ENCODE data around the gene RAI14.

RAI14 gene

GRCh38 chr5:34648039-34648839 is 7.9 kb upstream of the RAI14 start:
- DNase-seq (ENCODE audit: low read depth in 2 of 2) = no peak

- DNase-seq (ENCODE audit: low read depth in 2 of 2) = no peak
These were observed 7.3 kb upstream of the RAI14 start for GRCh38 chr5:34648840-34649158.

- DNase-seq (ENCODE audit: low read depth in 2 of 2) = no peak
These were observed 4.3 kb upstream of the RAI14 start for GRCh38 chr5:34651791-34652190.

GRCh38 chr5:34652466-34652865 is 3.7 kb upstream of the RAI14 start:
- no peak for DNase-seq (ENCODE audit: low read depth in 2 of 2)

GRCh38 chr5:34652914-34653313 is 3.2 kb upstream of the RAI14 start:
- no peak for DNase-seq (ENCODE audit: low read depth in 2 of 2)

GRCh38 chr5:34653708-34654107 is 2.4 kb upstream of the RAI14 start:
- no peak for DNase-seq (ENCODE audit: low read depth in 2 of 2)

GRCh38 chr5:34655354-34655991 is 655 bp upstream of the RAI14 start:
- no peak for DNase-seq (ENCODE audit: low read depth in 2 of 2)

- DNase-seq (ENCODE audit: low read depth in 2 of 2) = no peak
These were observed 659 bp downstream of the RAI14 start for GRCh38 chr5:34656700-34657273.

GRCh38 chr5:34657274-34657921 is 1.3 kb downstream of the RAI14 start:
- DNase-seq (ENCODE audit: low read depth in 2 of 2) = no peak

- no peak for DNase-seq (ENCODE audit: low read depth in 2 of 2)
These were observed 1.9 kb downstream of the RAI14 start for GRCh38 chr5:34657988-34658387.

GRCh38 chr5:34659168-34659567 is 3.0 kb downstream of the RAI14 start:
- DNase-seq (ENCODE audit: low read depth in 2 of 2) = no peak

- no peak for DNase-seq (ENCODE audit: low read depth in 2 of 2)
These were observed 4.3 kb downstream of the RAI14 start for GRCh38 chr5:34660444-34660843.

- DNase-seq (ENCODE audit: low read depth in 2 of 2) = no peak
These were observed 7.8 kb downstream of the RAI14 start for GRCh38 chr5:34663771-34664496.

- DNase-seq (ENCODE audit: low read depth in 2 of 2) = no peak
These were observed 10.4 kb downstream of the RAI14 start for GRCh38 chr5:34666392-34667080.

GRCh38 chr5:34667705-34668104 is 11.6 kb downstream of the RAI14 start:
- no peak for DNase-seq (ENCODE audit: low read depth in 2 of 2)

- no peak for DNase-seq (ENCODE audit: low read depth in 2 of 2)
These were observed 13.9 kb downstream of the RAI14 start for GRCh38 chr5:34669931-34670516.

GRCh38 chr5:34672196-34672595 is 16.1 kb downstream of the RAI14 start:
- DNase-seq (ENCODE audit: low read depth in 2 of 2) = no peak

- DNase-seq (ENCODE audit: low read depth in 2 of 2) = no peak
These were observed 17.5 kb downstream of the RAI14 start for GRCh38 chr5:34673463-34674125.

GRCh38 chr5:34674187-34674586 is 18.1 kb downstream of the RAI14 start:
- no peak for DNase-seq (ENCODE audit: low read depth in 2 of 2)

GRCh38 chr5:34675857-34676256 is 19.7 kb downstream of the RAI14 start:
- DNase-seq (ENCODE audit: low read depth in 2 of 2) = no peak

- no peak for DNase-seq (ENCODE audit: low read depth in 2 of 2)
These were observed 20.3 kb downstream of the RAI14 start for GRCh38 chr5:34676416-34676815.
